BJ (cell line): ENCODE measurements around the gene DRD4. TPM values are rescaled to one million over a fixed set of nuclear protein-coding genes. Genes with fewer than 3 reads are reported as not detected.
A peak's percentile ranks its signal among the peaks of the same experiment; 100 is the strongest.

Source experiments
- CTCF ChIA-PET: fragments of 350-600 bp; formaldehyde crosslinking; extraction: SDS; loops from one replicate; lab custom pipeline; 2021; ENCODE audit warnings: antibody characterized with exemption, inconsistent platforms; lab: Yijun Ruan, JAX
- POLR2A ChIA-PET: fragments of 300-600 bp; sonication (Branson Sonifier 250); formaldehyde crosslinking; extraction: SDS; loops from one replicate; lab custom pipeline; 2021; ENCODE audit warnings: antibody characterized with exemption; lab: Charles Lee
- DNase-seq: peaks from one replicate; pipeline ENCODE4 v3.0.0-alpha.2; 2011; ENCODE audit warnings: low read depth
- H3K27me3 ChIP-seq: 2 replicates; pipeline ENCODE4 v1.6.0; 2011; ENCODE audit warnings: low read length; ENCODE audit not compliant: control insufficient read depth, insufficient read depth
- H3K36me3 ChIP-seq: 2 replicates; pipeline ENCODE4 v1.5.1; 2011; ENCODE audit warnings: low read length; ENCODE audit not compliant: control insufficient read depth, insufficient read depth
- H3K4me3 ChIP-seq: 2 replicates; pipeline ENCODE4 v1.5.1; 2011; ENCODE audit warnings: low read depth, mild to moderate bottlenecking, control low read depth, low read length
- CTCF ChIP-seq: IDR thresholded peaks from 2 replicates; pipeline ENCODE4 v1.5.1; 2011; ENCODE audit warnings: low read depth, mild to moderate bottlenecking, control low read depth, inconsistent platforms, low read length, moderate library complexity; ENCODE audit not compliant: insufficient read depth
- polyA minus RNA-seq: library from RNA; depleted of rRNA, polyadenylated mRNA; stranded (reverse); fragments of >200 nt; gene quantifications from 2 replicates; pipeline ENCODE4 v1.2.3, GENCODE V29; 2011; rRNA and poly(A)+ RNA removed
- polyA plus RNA-seq: library from polyadenylated mRNA; depleted of rRNA; stranded (reverse); fragments of >200 nt; gene quantifications from 2 replicates; pipeline ENCODE4 v1.2.3, GENCODE V29; 2011; rRNA removed

The DRD4 gene
- polyA plus RNA-seq (not detected in 2 replicates), polyA minus RNA-seq (not detected in 2 replicates)

GRCh38 chr11:636511-637332, at the start of gene DRD4:
Gene DRD4 (plus strand): TSS chr11:637269. CDS start chr11:637305, 36 bp downstream.
- TF ChIP-seq CTCF, result no peak
- CTCF ChIA-PET, result no interaction called here
- peak within 1 kb of the TSS; percentile 16; the same call in 1 of the 2 replicates for H3K4me3 ChIP-seq
- peaks cover 3% of the 10 kb centered on the region; the same call in 1 of the 2 replicates for H3K27me3 ChIP-seq
- DNase-seq, result no peak
- H3K36me3 ChIP-seq, result peaks cover 3% of the 10 kb centered on the region
- POLR2A ChIA-PET, result no interaction called here

GRCh38 chr11:587546-587945, 49.5 kb upstream of the DRD4 start:
- POLR2A ChIA-PET, result no interaction called here
- no peak for DNase-seq
- Histone ChIP-seq H3K27me3 (no peaks in the 10 kb centered on the region), H3K36me3 (peaks cover 24% of the 10 kb centered on the region), H3K4me3 (no peak overlapping the region)
- TF ChIP-seq CTCF, result no peak
- CTCF ChIA-PET, result no interaction called here

- peaks cover 29% of the 10 kb centered on the region for H3K36me3 ChIP-seq
- DNase-seq, result no peak
- no peaks in the 10 kb centered on the region for H3K27me3 ChIP-seq
- no peak for TF ChIP-seq CTCF
- no peak overlapping the region for H3K4me3 ChIP-seq
- CTCF ChIA-PET, result interaction anchor here (1.7 kb wide), 1 partner anchor 33 kb away, joined by 3 read pairs; no protein-coding TSS in a partner anchor
- POLR2A ChIA-PET, result no interaction called here
These were observed 49.1 kb upstream of the DRD4 start for GRCh38 chr11:587978-588380.

- Histone ChIP-seq H3K4me3 (no peak overlapping the region), H3K36me3 (peaks cover 32% of the 10 kb centered on the region), H3K27me3 (no peaks in the 10 kb centered on the region)
- no peak for TF ChIP-seq CTCF
- ChIA-PET CTCF (interaction anchor here (1.7 kb wide), 1 partner anchor 35 kb away, joined by 3 read pairs; no protein-coding TSS in a partner anchor), POLR2A (no interaction called here)
- no peak for DNase-seq
These were observed 47.3 kb upstream of the DRD4 start for GRCh38 chr11:589798-590197.

GRCh38 chr11:590997-591396, 46.1 kb upstream of the DRD4 start:
- H3K4me3 ChIP-seq, result no peak overlapping the region
- CTCF ChIA-PET, result no interaction called here
- peaks cover 36% of the 10 kb centered on the region for H3K36me3 ChIP-seq
- DNase-seq, result no peak
- POLR2A ChIA-PET, result no interaction called here
- no peaks in the 10 kb centered on the region for H3K27me3 ChIP-seq
- TF ChIP-seq CTCF, result no peak
